Ishikawa (cell line): ENCODE results near the gene LRRC26.

Experiments used
- CEBPB ChIP-seq: IDR thresholded peaks from 2 replicates; pipeline ENCODE4 v1.6.1; 2012
- CREB1 ChIP-seq: IDR thresholded peaks from 2 replicates; pipeline ENCODE4 v1.6.1; 2012; ENCODE audit warnings: low read depth
- EGR1 ChIP-seq: IDR thresholded peaks from 2 replicates; pipeline ENCODE4 v1.6.1; 2012
- EP300 ChIP-seq: IDR thresholded peaks from 2 replicates; pipeline ENCODE4 v1.6.1; 2012; ENCODE audit warnings: borderline replicate concordance
- FOXM1 ChIP-seq: IDR thresholded peaks from 2 replicates; pipeline ENCODE4 v1.6.1; 2012; ENCODE audit warnings: low read depth, borderline replicate concordance
- NFIC ChIP-seq: IDR thresholded peaks from 2 replicates; pipeline ENCODE4 v1.6.1; 2012
- RAD21 ChIP-seq: IDR thresholded peaks from 2 replicates; pipeline ENCODE4 v1.6.1; 2012; ENCODE audit warnings: low read depth
- TAF1 ChIP-seq: IDR thresholded peaks from 2 replicates; pipeline ENCODE4 v1.6.1; 2012; ENCODE audit warnings: low read depth, mild to moderate bottlenecking
- YY1 ChIP-seq: IDR thresholded peaks from 2 replicates; pipeline ENCODE4 v1.6.1; 2012; ENCODE audit warnings: low read depth
- TF ChIP-seq, protein P1 (sequence below): IDR thresholded peaks from 2 replicates; pipeline ENCODE4 v1.6.1; 2012
- TF ChIP-seq, protein P2 (sequence below): IDR thresholded peaks from 2 replicates; pipeline ENCODE4 v1.6.1; 2012
- TF ChIP-seq, protein P3 (sequence below): IDR thresholded peaks from 2 replicates; pipeline ENCODE4 v1.6.1; 2012; ENCODE audit warnings: low read depth, mild to moderate bottlenecking

DNA sequence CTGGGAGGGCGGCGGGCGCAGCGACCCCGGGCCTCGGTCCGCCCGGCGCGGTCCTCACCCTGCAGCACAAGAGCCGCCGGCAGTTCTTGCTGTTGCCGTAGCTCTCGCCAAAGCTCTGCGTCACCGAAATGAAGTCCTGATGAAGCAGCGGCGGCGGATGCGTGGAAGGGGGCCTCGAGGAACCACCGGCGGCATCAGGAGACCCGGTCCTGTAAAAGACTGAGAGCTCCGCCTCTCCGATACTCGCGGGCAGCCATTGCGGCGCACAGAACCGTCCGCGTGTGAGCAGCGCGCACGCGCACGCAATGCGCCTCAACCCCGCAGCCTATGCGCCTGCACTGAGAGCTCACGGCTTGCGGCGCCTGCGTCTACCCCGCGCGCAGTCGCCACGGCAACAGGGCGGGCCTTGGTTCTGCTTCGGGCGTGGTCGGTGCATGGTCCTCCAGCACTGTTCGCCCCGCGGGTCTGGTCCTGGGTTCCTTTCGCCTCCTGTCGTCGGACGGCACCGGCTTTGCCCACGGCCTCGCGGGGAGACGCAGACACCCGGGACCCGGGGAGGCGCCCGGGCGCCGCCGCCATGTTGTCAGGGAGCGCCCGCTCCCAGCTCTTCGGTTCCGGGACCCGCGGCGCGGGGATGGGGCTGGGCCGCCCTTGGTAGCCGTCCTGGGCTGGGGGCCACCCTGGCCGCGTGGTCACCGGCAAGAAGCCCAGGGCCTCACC lies 40.2 kb downstream of the LRRC26 start:
- TF ChIP-seq CREB1 = no peak
- TF ChIP-seq RAD21 = no peak
- TF ChIP-seq FOXM1 = no peak
- no peak for TF ChIP-seq EP300
- TF ChIP-seq EGR1 = 0 out of 2 replicates have a peak, but pooled peaks have one; percentile 35
- TF ChIP-seq, protein P1, sequence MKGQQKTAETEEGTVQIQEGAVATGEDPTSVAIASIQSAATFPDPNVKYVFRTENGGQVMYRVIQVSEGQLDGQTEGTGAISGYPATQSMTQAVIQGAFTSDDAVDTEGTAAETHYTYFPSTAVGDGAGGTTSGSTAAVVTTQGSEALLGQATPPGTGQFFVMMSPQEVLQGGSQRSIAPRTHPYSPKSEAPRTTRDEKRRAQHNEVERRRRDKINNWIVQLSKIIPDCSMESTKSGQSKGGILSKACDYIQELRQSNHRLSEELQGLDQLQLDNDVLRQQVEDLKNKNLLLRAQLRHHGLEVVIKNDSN = no peak; the same call in 1 of the 2 replicates
- TF ChIP-seq TAF1 = peak; percentile 96
- peak; percentile 92 for TF ChIP-seq YY1
- no peak for TF ChIP-seq NFIC
- TF ChIP-seq, protein P2, sequence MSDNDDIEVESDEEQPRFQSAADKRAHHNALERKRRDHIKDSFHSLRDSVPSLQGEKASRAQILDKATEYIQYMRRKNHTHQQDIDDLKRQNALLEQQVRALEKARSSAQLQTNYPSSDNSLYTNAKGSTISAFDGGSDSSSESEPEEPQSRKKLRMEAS = peak; percentile 86
- TF ChIP-seq, protein P3, sequence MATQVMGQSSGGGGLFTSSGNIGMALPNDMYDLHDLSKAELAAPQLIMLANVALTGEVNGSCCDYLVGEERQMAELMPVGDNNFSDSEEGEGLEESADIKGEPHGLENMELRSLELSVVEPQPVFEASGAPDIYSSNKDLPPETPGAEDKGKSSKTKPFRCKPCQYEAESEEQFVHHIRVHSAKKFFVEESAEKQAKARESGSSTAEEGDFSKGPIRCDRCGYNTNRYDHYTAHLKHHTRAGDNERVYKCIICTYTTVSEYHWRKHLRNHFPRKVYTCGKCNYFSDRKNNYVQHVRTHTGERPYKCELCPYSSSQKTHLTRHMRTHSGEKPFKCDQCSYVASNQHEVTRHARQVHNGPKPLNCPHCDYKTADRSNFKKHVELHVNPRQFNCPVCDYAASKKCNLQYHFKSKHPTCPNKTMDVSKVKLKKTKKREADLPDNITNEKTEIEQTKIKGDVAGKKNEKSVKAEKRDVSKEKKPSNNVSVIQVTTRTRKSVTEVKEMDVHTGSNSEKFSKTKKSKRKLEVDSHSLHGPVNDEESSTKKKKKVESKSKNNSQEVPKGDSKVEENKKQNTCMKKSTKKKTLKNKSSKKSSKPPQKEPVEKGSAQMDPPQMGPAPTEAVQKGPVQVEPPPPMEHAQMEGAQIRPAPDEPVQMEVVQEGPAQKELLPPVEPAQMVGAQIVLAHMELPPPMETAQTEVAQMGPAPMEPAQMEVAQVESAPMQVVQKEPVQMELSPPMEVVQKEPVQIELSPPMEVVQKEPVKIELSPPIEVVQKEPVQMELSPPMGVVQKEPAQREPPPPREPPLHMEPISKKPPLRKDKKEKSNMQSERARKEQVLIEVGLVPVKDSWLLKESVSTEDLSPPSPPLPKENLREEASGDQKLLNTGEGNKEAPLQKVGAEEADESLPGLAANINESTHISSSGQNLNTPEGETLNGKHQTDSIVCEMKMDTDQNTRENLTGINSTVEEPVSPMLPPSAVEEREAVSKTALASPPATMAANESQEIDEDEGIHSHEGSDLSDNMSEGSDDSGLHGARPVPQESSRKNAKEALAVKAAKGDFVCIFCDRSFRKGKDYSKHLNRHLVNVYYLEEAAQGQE = no peak; the same call in 1 of the 2 replicates
- no peak for TF ChIP-seq CEBPB
